Hepatocyte (in vitro differentiated cells): ENCODE data around the gene INSR. TPM values are rescaled to one million over a fixed set of nuclear protein-coding genes. Genes with fewer than 3 reads are reported as not detected.

Experiments used
- DNase-seq: peaks from one replicate; pipeline ENCODE4 v3.0.0-alpha.2; 2016; ENCODE audit warnings: low spot score
- H2AFZ ChIP-seq: fragments of 200-600 bp; sonication (generic); 2 replicates; pipeline ENCODE4 v1.6.0; 2016; ENCODE audit warnings: antibody characterized with exemption, mild to moderate bottlenecking
- H3K27ac ChIP-seq: fragments of 200-600 bp; sonication (generic); 2 replicates; pipeline ENCODE4 v1.5.1; 2016; ENCODE audit warnings: mild to moderate bottlenecking
- H3K27me3 ChIP-seq: fragments of 200-600 bp; sonication (generic); 2 replicates; pipeline ENCODE4 v1.6.1; 2016
- H3K36me3 ChIP-seq: fragments of 200-600 bp; sonication (generic); replicated peaks from 2 replicates; pipeline ENCODE4 v1.5.1; 2016; ENCODE audit warnings: low read depth; ENCODE audit not compliant: insufficient read depth
- H3K4me1 ChIP-seq: fragments of 200-600 bp; sonication (generic); 2 replicates; pipeline ENCODE4 v1.5.1; 2016; ENCODE audit warnings: mild to moderate bottlenecking, moderate library complexity; ENCODE audit not compliant: insufficient read depth
- H3K4me2 ChIP-seq: fragments of 200-600 bp; sonication (generic); 2 replicates; pipeline ENCODE4 v1.6.0; 2016
- H3K4me3 ChIP-seq: fragments of 200-600 bp; sonication (generic); 2 replicates; pipeline ENCODE4 v1.5.1; 2016; ENCODE audit warnings: mild to moderate bottlenecking
- H3K79me2 ChIP-seq: fragments of 200-600 bp; sonication (generic); 2 replicates; pipeline ENCODE4 v1.6.0; 2017; ENCODE audit warnings: mild to moderate bottlenecking
- H3K9me2 ChIP-seq: fragments of 200-600 bp; sonication (generic); replicated peaks from 2 replicates; pipeline ENCODE4 v1.6.0; 2017; ENCODE audit warnings: mild to moderate bottlenecking; ENCODE audit not compliant: insufficient read depth
- H3K9me3 ChIP-seq: fragments of 200-600 bp; sonication (generic); 2 replicates; pipeline ENCODE4 v1.5.1; 2016; ENCODE audit warnings: low read depth, mild to moderate bottlenecking
- H4K20me1 ChIP-seq: fragments of 200-600 bp; sonication (generic); 2 replicates; pipeline ENCODE4 v1.6.0; 2016; ENCODE audit warnings: mild to moderate bottlenecking; ENCODE audit not compliant: insufficient read depth, poor library complexity, severe bottlenecking
- CTCF ChIP-seq: fragments of 200-600 bp; sonication (generic); IDR thresholded peaks from 2 replicates; pipeline ENCODE4 v1.5.1; 2016; ENCODE audit warnings: antibody characterized with exemption, mild to moderate bottlenecking; ENCODE audit not compliant: poor library complexity
- EZH2 ChIP-seq: fragments of 200-600 bp; sonication (generic); IDR thresholded peaks from 2 replicates; pipeline ENCODE4 v1.6.1; 2016; ENCODE audit warnings: antibody characterized with exemption, mild to moderate bottlenecking, borderline replicate concordance
- EZH2phosphoT487 ChIP-seq: fragments of 200-600 bp; sonication (generic); IDR thresholded peaks from one replicate; pipeline ENCODE4 v1.6.1; 2018; ENCODE audit warnings: antibody characterized with exemption, mild to moderate bottlenecking, low read depth, moderate library complexity; ENCODE audit not compliant: unreplicated experiment, severe bottlenecking
- WGBS: methylation state at CpG from one replicate; pipeline ENCODE4 v1.1.6; 2016; ENCODE audit warnings: low lambda C conversion rate; ENCODE audit errors: missing lambda C conversion rate; 5-methylcytosine and 5-hydroxymethylcytosine counted together
- polyA plus RNA-seq: library from polyadenylated mRNA; unstranded; fragments of >200 nt; fragmentation: Nextera tagmentation; extraction: Ambion mirVana; gene quantifications from 2 replicates; pipeline ENCODE4 v1.2.1, GENCODE V29; 2016
- total RNA-seq: library from RNA; depleted of rRNA; stranded (reverse); fragments of >200 nt; gene quantifications from 2 replicates; pipeline ENCODE4 v1.2.3, GENCODE V29; 2014

The INSR gene
- total and polyA plus RNA-seq, 2 experiments from 2014 or later = 17.0 to 59.0 TPM

DNA sequence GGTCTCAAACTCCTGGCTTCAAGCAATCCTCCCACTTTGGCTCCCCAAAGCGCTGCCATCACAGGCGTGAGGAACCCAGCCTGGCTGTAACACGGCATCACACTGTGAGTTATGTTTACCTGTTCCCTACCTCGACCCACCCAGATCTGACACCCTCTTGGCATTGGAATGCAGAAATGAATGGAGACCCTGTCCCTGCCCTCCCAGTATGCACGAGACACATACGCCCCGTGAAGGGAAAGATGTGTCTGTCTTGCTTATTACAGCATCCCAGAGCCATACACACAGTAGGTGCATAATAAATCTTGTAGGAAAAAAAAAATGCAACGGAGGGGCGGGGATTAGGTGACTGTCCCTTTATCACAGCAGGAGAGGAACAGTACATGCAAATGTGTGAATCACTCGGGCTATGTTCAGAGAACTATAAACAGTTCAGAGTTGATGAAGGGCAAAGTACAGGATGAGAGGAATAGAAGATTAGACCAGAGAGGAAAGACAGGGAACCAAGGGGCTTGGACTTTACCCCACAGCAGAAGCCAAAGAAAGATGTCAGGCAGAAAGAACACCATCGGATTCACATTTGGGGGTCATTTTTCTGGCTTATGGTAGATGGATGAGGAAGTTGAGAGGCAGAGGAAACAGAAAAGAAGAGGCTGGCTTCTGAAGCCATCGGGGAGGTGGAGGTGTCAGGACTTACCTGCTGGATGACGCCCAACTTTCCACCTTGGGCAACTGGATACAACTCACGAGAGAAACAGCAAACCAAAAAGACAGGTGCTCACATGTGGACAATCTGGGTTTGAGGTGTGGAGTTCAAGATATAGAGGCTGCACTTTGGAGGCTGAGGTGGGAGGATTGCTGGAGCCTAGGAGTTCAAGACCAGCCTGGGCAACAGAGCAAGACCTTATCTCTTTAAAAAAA is 94.3 kb downstream of the INSR start:
- H3K9me3 ChIP-seq = no peaks in the 10 kb centered on the region
- H3K4me2 ChIP-seq = peak overlapping the region; percentile 96
- H3K27me3 ChIP-seq = no peaks in the 10 kb centered on the region
- no peaks in the 10 kb centered on the region for H4K20me1 ChIP-seq
- H3K9me2 ChIP-seq = no peaks in the 10 kb centered on the region
- H3K27ac ChIP-seq = peak overlapping the region; percentile 98
- no peak overlapping the region for H3K4me3 ChIP-seq
- WGBS = 48% methylated on average over 14 of the region's 14 CpGs
- peaks cover 49% of the 10 kb centered on the region for H3K79me2 ChIP-seq
- H2AFZ ChIP-seq = no peak overlapping the region
- H3K4me1 ChIP-seq = peaks cover 30% of the 10 kb centered on the region
- TF ChIP-seq CTCF (no peak), EZH2 (no peak), EZH2phosphoT487 (no peak)
- peak; percentile 80 for DNase-seq
- H3K36me3 ChIP-seq = no peaks in the 10 kb centered on the region

GRCh38 chr19:7197760-7198696 is 96.2 kb downstream of the INSR start:
- Histone ChIP-seq H3K4me2 (peak overlapping the region; percentile 96), H3K9me3 (no peaks in the 10 kb centered on the region), H2AFZ (peak overlapping the region; percentile 54), H3K4me1 (peaks cover 24% of the 10 kb centered on the region), H4K20me1 (no peaks in the 10 kb centered on the region), H3K79me2 (peaks cover 48% of the 10 kb centered on the region), H3K9me2 (no peaks in the 10 kb centered on the region), H3K27me3 (no peaks in the 10 kb centered on the region), H3K27ac (peak overlapping the region; percentile 98), H3K36me3 (no peaks in the 10 kb centered on the region), H3K4me3 (peak overlapping the region; percentile 89)
- DNase-seq = peak; percentile 98
- TF ChIP-seq CTCF (peak; percentile 6), EZH2phosphoT487 (no peak)
- WGBS = 2% methylated on average over 46 of the region's 72 CpGs

GRCh38 chr19:7197119-7197759 is 97.0 kb downstream of the INSR start:
- peak overlapping the region; percentile 42 for H2AFZ ChIP-seq
- peaks cover 24% of the 10 kb centered on the region for H3K4me1 ChIP-seq
- 3% methylated on average over 23 of the region's 27 CpGs for WGBS

More at GRCh38 chr19:7197119-7197759, 97.0 kb downstream of the INSR start:
- Histone ChIP-seq H3K9me3 (no peaks in the 10 kb centered on the region), H3K27me3 (no peaks in the 10 kb centered on the region), H3K9me2 (no peaks in the 10 kb centered on the region), H3K27ac (peak overlapping the region; percentile 98), H4K20me1 (no peaks in the 10 kb centered on the region), H3K79me2 (peaks cover 53% of the 10 kb centered on the region), H3K4me3 (peak overlapping the region; percentile 35), H3K4me2 (peak overlapping the region; percentile 96), H3K36me3 (no peaks in the 10 kb centered on the region)
- peak; percentile 95 for DNase-seq
- no peak for TF ChIP-seq EZH2phosphoT487
- TF ChIP-seq EZH2 = no peak
- no peak for TF ChIP-seq CTCF
